Frontal cortex (tissue), 4 donors: ENCODE data around the gene SRGAP3. TPM values are rescaled to one million over a fixed set of nuclear protein-coding genes. Genes with fewer than 3 reads are reported as not detected.
A peak's percentile ranks its signal among the peaks of the same experiment; 100 is the strongest.

ENCODE experiments used
- DNase-seq, 2 donors: peaks; one replicate each; pipeline ENCODE4 v3.0.0; 2012; ENCODE audit warnings: low spot score in 2 of 2
- FAIRE-seq: peaks from 2 replicates; lab custom pipeline; 2012; peaks lifted over from hg19 to GRCh38; lab: Jason Lieb, UNC
- total RNA-seq: library from RNA; depleted of rRNA; stranded (reverse); fragments of >200 nt; gene quantifications from one replicate; pipeline ENCODE4 v1.2.3, GENCODE V29; 2014
- donor health status: control.
- donor health status: control.
- donor health status: control.

SRGAP3 gene
- total RNA-seq, 1 donor from 2014 or later = 58.3 TPM

- DNase-seq (peak in 1 of 2 donors; percentile 30), FAIRE-seq (no peak)
Measured at GRCh38 chr3:9036404-9037131, 212.9 kb downstream of the SRGAP3 start.

GRCh38 chr3:9035961-9036360, 213.5 kb downstream of the SRGAP3 start:
- FAIRE-seq (no peak), DNase-seq (no peak)

DNA sequence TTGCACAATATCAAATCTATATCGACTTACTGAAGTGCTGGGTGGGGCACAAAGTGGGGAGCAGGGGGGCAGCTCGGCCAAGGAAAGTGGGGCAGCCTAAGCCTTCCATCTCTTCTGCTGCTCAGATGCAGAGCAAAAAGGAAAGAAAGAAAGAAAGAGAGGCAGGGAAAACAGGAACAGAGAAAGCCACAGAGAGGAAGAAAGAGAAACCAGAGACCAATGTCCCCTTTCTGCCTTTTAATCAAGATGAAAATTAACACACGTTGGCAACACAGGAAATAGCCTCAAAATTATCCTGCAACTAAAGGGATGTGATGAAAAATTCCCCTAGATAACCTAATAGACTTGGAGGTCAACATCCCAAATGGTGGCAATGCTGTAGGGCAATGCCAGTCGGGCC, 214.0 kb downstream of the SRGAP3 start:
- FAIRE-seq (no peak), DNase-seq (no peak)

DNA sequence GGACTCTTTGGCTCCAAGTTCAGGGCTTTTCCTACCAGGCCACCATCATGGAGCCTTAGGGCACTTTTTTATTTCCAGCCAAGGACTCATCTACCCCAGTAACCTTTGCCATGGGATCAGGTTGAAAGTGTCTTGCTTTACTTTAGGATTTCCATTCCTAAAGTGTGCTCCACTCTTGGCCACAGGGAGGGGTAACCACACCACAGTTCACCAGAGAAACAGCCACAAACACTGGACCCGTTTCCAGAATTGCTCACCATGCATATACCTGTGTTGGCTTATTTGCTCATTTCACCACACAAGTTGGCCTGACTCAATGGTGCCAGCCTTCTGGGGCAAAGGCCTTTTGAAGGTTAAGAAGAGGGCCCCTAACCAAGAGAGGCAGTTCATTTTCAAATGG, 215.6 kb downstream of the SRGAP3 start:
- no peak for FAIRE-seq

DNA sequence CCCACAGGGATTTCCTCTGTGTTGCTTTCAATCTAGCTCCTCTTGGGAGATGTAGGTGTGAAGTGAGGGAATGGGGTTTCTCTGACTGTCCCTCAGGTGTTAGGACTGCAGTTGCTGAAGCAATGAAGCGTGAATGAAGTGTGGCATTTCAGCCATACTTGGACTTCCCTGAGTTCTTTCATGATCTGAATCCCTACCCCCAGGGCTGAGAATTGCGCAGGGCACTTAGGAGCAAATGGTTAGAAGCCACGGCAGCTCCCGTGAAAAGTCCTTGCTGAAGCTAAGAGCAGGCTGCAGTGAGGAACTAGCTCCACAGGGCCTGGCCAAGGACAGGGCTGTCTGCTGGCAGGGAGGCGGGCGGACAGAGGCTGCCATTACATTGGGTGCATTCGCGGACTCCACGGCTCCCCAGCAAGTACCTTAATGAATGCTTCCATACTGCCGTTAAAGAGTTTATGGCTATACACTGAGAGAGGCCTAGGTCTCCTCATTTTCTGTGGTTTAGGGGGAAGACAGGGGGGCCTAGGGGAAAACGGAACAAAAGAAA, 217.1 kb downstream of the SRGAP3 start:
- no peak for FAIRE-seq
- no peak for DNase-seq

More for the DNA sequence above, 215.6 kb downstream of the SRGAP3 start:
- no peak for DNase-seq

DNA sequence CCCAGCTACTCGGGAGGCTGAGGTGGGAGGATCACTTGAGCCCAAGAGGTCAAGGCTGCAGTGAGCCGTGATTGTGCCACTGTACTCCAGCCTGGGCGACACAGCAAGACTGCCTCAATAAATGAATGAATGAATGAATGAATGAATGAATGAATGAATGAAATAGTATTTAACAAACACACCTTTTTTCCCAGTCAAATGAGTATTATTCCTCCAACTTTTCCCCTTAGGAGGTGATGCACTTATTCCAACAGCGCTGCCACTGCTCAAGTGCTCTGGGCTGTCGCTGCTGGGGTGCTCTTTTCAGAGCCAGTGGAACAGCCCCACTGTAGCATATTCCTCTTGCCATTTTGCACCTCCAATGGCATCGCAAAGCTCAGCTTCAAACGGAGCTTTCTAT, 219.4 kb downstream of the SRGAP3 start:
- no peak for DNase-seq
- FAIRE-seq = no peak

- DNase-seq (peak; percentile 54 to 63), FAIRE-seq (peak; percentile 63)
Measured at GRCh38 chr3:9028134-9028533, 221.3 kb downstream of the SRGAP3 start.

DNA sequence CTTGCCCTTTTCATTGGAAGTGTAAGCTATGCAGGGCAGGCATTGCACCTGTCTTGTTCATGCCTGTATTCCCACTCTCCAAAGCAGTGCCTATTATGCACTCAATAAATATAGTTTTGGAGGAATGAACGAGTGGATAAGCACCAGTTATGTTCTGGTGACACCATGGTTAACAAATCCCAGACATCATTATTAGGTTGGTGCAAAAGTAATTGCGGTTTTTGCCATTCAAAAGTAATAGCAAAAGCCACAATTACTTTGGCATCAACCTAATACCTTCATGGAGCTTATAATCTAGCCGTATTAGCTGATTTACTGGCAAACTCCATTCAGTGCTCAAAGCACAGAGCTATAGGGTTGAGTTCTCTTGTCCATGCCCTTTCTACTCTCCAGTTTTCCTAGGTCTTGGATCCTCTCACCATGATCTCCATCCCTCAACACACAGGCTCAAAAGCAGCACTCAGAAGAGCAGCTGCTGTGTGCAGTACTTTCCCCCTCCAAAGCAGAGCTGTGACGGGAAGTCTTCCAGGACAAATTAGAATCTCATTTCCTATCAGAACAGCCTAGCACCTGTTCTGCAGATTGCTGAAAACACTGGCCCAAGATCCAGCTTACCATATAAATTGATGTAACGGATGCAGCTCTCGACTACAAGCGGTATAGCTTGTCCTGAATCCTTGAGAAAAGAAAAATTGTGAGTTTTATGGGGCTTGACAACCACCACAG, 223.0 kb downstream of the SRGAP3 start:
- DNase-seq (no peak), FAIRE-seq (no peak)

- DNase-seq (no peak), FAIRE-seq (no peak)
Measured at GRCh38 chr3:9024341-9024740, 225.1 kb downstream of the SRGAP3 start.

DNA sequence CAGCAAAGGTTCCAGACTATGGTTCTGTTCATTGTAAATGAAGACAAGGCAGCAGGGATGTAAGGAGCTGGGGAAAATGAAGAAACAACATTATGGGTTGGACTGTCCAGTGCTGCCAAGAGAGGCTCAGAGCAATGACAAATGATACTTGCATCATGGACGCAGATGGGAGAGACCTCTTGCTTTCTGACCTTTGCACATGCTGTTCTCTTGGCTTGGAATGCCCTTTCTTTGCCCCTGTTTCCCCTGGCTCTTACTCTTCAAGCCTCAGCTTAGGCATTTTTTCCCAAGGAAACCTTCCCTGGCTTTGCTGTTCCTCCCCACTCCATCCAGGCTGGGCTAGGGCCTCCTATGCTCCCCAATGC, 226.2 kb downstream of the SRGAP3 start:
- FAIRE-seq = no peak
- DNase-seq = no peak

GRCh38 chr3:9022305-9023225, 226.9 kb downstream of the SRGAP3 start:
- DNase-seq = no peak
- no peak for FAIRE-seq

DNA sequence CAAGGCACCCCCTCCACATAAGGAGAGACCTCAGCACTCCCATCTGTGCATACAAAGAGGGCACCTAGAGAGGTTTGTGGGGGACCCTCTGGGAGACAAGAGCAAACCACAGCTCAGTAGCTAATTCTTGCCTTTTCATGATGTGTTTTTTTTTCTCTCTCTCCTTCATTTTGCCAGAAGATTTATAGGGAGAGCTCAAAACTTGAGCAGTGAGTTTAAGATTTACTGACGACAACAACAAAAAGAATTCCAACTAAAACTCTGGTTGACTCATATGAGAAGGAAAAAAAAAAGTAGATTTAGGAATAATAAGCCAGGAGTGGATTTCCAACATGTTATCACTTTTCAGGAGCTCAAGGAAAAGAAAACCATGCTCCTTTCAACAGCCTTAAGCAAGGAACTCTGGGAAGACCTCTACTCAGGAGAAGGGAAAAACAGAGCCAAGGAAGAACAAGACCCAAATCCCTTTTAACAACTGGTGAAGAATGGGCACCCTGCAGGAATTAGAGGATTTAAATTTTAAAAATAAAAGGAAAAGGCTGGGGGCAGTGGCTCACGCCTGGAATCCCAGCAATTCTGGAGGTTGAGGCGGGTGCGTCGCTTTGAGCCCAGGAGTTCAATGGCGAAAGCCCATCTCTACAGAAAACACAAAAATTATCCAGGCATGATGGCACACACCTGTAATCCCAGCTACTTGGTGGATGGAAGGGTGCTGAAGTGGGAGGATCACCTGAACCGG, 228.0 kb downstream of the SRGAP3 start:
- DNase-seq (no peak), FAIRE-seq (no peak)

DNA sequence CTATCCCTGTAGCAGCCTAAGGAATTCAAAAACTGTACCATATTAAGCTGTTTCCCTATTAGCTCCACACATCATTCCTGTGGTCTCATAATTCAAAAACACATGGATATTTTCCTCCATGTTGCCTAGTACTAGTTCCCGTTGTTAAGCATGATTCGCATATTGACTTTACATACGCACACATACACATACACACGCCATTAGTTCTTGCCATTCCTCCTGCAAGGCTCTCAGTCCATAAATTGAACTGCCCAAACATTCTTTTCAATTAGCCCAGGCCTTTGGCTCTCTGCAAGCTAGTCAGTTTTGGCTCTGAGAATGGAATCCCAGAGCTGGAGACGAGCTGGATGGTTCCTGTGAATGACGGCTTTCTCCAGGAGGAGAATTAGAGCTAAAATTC, 229.0 kb downstream of the SRGAP3 start:
- FAIRE-seq = no peak
- DNase-seq = no peak

- no peak for DNase-seq
Measured at GRCh38 chr3:9019259-9019961, 230.0 kb downstream of the SRGAP3 start.

DNA sequence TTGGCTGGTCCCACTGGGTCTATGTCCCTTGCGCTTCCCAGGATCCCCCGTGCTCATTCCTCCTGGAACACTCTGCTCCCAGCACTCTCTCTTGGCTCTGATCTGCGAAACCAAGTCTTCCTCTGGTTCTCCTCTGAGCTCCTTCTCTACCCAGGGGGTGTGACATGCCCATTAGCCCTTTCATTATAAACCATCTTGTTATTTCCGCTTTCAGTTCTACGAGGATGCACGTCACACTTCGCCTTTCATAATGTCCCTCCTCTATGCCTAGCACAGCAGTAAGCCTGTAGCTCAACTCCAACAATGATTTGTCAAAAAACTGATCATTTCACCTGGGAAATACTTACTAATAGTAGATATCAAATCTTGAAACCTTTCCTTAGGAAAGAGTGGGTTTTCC, 234.2 kb downstream of the SRGAP3 start:
- no peak for FAIRE-seq
- DNase-seq = no peak

More at GRCh38 chr3:9019259-9019961, 230.0 kb downstream of the SRGAP3 start:
- no peak for FAIRE-seq

GRCh38 chr3:9013782-9014563, 235.5 kb downstream of the SRGAP3 start:
- no peak for FAIRE-seq
- DNase-seq = no peak

GRCh38 chr3:9012521-9012920, 236.9 kb downstream of the SRGAP3 start:
- FAIRE-seq = no peak
- DNase-seq = no peak

- DNase-seq (no peak), FAIRE-seq (no peak)
Measured at GRCh38 chr3:9009976-9010545, 239.4 kb downstream of the SRGAP3 start.
